Dedifferentiated amniotic fluid mesenchymal stem cell (primary cell): ENCODE measurements around the gene MPZL1.
"Not testable (repeated sequence)": the region's sequence is repeated elsewhere in the genome, so short reads cannot be mapped to it uniquely, and the experiment has no call there.

Experiments used
- DNase-seq: peaks from one replicate; pipeline ENCODE4 v3.0.0-alpha.2; 2016; ENCODE audit errors: extremely low spot score

The MPZL1 gene

GRCh38 chr1:167776616-167777268 lies 55.0 kb downstream of the MPZL1 start:
- no peak for DNase-seq

GRCh38 chr1:167777269-167777650 lies 55.5 kb downstream of the MPZL1 start:
- DNase-seq: no peak

DNA sequence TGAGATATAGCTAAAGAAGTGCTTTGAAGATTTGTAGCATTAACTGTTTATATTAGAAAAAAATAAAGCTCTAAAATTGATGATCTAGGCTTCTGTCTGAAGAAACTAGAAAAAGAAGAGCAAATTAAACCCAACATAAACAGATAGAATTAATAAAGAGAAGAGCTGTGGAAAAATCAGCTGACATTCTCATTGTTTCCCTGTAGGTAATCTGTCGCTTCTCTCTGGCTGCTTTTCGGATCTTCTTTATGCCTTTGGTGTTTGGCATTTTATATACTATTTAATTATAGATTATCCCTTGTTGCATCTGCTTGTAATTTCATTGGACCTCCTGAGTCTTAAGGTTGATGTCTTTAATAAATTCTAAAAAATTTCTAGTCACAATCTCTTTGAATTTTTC lies 59.8 kb downstream of the MPZL1 start:
- DNase-seq: no peak

- DNase-seq: no peak
Observed at GRCh38 chr1:167782946-167783345, 61.2 kb downstream of the MPZL1 start.

DNA sequence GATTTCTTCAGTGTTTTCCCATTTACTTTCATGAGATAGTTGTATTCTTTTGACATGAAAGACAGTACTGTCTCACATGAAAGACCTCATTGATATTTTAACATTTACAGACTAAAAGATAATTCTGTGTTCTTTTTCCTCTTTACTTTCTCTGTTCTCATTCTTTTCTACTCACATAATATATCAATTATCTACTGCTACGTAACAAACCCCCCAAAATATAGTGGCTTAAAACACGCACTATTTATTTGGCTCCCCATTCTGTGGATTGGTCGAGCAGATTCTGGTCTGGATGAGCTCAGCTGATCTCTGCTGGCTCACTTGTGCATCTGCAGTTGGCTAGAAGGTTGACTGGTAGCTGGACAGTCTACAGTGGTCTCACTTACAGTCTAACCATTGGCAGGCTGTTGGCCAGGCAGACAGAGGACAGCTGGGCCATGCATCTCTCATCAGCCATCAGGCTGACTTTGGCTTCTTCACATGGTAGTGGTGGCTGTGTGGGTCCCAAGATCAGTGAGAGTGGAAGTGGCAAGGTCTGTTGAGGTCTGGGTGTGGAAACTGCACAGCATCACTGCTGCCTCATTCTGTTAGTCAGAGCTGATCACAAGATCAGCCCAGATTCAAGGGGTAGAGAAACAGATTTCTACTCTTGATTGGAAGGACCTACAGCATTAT lies 63.2 kb downstream of the MPZL1 start:
- no peak for DNase-seq

DNA sequence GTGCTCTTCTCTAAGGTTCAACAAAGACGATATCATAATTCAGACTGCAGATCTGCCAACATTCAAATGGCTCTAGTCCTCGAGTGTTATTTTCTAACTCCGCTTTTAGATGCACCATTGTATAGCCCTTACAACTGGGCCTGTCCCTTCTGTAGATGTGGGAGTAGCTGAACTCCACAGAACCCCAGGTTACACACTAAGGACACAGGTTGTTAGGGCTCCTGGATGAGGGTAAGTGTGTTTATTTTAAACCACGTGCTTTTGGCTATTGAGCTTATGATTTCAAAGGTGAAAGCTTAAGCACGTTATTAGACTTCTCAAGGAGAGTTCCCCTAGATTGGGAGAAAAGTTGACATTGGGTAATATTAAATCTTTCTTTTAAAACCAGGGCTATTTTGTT lies 64.7 kb downstream of the MPZL1 start:
- no peak for DNase-seq

GRCh38 chr1:167789501-167789900 lies 67.7 kb downstream of the MPZL1 start:
- peak; percentile 41 for DNase-seq

GRCh38 chr1:167790117-167790516 lies 68.3 kb downstream of the MPZL1 start:
- DNase-seq: no peak

GRCh38 chr1:167791281-167792187 lies 69.8 kb downstream of the MPZL1 start:
- DNase-seq: no peak

DNA sequence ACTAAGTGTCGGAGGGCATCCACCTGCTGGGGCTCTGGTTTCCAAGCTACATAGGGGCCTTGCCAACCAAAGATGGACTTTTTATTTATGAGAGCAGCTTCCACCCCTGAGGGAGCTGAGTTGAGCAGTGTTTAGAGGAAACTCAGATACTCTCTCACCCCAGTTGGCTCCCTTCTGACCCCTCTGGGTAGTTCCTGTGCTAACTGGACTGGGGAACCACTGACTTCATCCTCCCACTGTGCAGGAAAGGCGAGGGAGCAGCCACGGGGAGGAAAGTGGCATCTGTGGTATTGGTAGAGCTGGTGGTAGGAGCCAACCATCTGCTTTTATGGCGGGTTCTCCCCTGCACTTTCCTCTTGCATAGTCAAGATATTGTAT lies 70.4 kb downstream of the MPZL1 start:
- no peak for DNase-seq

DNA sequence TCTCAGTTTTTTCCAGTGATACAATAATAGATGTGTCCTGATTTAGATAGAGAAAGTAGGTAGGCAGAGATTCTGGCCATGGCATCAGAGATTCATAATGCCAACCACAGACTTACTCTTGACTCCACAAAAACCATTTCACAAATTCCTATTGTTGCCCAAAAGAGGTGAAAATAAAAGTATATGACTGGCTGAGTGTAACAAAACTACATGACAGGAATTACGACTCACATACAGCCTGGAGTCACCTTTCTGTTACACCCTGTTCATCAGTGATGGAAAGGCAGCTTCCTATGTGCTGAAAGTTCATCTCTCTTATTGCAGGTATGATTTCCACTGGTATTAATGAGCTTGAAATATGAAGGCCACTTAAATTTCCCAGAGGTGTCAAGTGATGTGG lies 72.3 kb downstream of the MPZL1 start:
- no peak for DNase-seq

DNA sequence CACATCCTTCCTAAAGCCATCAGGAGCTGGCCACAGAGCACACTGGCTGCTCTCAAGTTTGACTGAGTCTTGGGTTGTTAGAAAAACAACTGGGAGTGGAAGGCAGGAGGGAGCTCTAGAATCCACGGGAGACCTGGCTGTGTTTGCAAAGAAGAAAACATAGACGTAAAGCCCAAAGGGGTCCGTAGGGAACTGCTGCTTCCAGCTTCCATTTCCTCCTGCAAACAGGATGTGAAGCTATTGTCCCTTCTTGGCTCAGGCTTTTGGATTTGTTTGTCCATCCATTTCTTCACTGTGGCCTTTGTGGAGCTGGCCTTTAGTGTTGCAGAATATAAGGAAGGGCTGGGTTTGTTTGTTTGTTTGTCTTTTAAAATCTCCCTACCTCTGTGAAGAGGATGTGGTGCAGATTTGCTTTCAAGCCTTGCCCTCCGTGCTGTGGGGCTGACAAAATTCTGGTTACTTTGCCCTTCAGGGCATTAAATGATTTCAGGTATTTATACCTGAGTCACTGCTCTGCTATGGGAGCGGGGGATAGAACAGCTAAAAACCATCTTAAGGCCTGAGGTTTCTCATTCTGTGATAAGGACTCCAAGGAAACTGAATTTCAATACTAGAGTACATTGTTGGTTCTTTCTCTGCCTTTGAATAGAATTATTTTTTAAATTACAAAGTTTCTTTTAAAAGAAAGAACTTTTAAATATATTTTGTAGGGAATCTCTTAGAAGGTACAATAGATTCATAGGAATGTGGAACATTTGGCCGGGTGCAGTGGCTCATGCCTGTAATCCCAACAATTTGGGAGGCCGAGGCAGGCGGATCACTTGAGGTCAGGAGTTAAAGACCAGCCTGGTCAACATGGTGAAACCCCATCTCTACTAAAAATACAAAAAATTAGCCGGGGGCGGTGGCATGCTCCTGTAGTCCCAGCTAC lies 74.3 kb downstream of the MPZL1 start:
- no peak for DNase-seq

GRCh38 chr1:167797015-167797414 lies 75.2 kb downstream of the MPZL1 start:
- peak; percentile 93 for DNase-seq

DNA sequence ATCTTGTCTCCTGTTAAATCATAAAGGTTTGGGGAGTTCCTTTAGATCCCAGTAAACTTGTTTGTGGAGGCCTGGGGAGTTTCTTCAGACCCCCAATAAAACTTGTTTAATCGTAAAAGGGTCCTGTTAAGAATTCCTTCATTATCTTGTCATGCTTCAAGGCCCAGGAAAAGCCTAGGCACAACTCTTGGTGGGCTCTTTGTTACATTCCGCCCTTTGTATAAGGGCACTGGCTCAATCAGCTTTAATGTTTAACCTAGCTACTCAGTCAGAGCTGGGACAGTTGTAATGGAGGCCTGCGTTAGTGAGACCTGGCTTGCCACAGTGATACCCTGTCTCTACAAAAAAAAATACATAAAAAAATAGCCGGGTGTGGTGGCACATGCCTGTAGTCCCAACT lies 77.2 kb downstream of the MPZL1 start:
- no peak for DNase-seq

- DNase-seq: no peak
Observed at GRCh38 chr1:167799747-167800146, 78.0 kb downstream of the MPZL1 start.

DNA sequence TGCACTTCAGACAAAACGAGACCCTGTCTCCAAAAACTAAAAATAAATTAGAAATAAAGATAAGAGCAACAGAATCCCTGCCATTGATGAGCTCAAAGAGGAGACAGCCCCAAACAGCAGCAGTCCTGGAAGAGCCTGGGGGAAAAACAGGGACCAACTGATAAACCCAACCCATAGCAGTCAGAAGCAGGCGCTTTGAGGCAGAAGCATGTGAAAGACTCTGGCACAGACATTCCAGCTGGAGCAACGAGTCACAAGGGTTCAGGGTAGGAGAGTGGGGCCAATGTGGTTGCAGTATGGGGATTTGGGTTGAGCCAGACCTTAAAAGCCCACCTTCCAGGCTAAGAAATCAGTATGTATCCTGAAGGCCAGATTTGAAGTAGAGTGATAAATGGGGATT lies 78.5 kb downstream of the MPZL1 start:
- DNase-seq: no peak

DNA sequence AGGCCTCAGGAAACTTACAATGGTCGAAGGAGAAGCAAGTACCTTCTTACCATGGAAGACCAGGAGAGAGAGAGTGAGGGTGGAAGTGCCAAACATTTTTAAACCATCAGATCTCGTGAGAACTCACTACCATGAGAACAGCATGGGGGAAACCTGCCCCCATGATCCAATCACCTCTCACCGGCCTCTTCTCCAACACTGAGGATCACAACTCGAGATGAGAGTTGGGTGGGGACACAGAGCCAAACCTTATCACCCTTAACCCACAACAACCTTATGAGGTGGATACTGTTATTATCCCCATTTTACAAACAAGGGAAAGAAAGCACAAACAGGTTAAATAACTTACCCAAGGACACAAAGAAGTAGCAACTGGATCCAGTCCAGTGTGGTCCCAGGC lies 80.5 kb downstream of the MPZL1 start:
- DNase-seq: no peak

- DNase-seq: peak; percentile 92
Observed at GRCh38 chr1:167803358-167804207, 81.8 kb downstream of the MPZL1 start.

DNA sequence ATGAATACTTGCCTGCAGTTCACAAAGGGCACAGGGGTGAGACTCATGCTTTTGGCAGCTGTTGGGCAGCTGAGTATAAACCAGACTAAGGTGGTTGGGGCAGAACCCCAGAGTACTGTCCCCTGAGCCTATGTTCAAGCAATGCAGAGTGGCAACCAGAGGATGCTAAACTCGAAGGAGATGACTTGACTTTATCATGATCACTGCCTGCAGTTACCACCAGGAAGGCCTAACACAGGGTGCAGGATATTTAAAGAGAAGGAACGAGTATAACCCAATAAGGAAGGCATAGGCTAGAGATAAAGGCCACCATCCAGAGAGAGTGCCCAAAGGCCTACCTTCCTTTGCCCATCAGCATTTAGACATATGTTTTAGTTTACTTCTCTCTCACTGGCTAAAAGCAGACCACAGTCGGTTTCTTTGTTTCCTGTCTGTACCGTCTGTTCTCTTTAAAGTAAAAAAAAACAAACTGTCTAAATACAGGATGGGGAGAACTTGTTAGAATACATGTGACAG lies 83.3 kb downstream of the MPZL1 start:
- no peak for DNase-seq

DNA sequence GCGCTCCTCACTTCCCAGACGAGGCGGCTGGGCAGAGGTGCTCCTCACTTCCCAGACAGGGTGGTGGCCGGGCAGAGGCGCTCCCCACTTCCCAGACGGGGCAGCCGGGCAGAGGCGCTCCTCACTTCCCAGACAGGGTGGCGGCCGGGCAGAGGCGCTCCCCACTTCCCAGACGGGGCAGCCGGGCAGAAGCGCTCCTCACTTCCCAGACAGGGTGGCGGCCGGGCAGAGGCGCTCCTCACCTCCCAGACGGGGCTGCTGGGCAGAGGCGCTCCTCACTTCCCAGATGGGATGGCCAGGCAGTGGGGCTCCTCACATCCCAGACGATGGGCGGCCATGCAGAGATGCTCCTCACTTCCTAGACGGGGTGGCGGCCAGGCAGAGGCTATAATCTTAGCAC lies 84.5 kb downstream of the MPZL1 start:
- not testable (repeated sequence) for DNase-seq
